B cell (primary cell): ENCODE data around the gene TANGO6. TPM values are rescaled to one million over a fixed set of nuclear protein-coding genes. Genes with fewer than 3 reads are reported as not detected.

Experiments
- ATAC-seq: fragments of 200-7000 bp; cut with Tn5 transposase; one replicate; pipeline ENCODE4 v1.10.0; 2021; ENCODE audit warnings: low read depth, mild to moderate bottlenecking, moderate number of reproducible peaks, moderate library complexity
- CTCF ChIA-PET: fragments of 350-600 bp; sonication (Branson Sonifier 250); formaldehyde crosslinking; loops from one replicate; lab custom pipeline; 2021; ENCODE audit warnings: antibody characterized with exemption, inconsistent platforms; lab: Charles Lee
- POLR2A ChIA-PET: fragments of 350-600 bp; sonication (Branson Sonifier 250); formaldehyde crosslinking; loops from one replicate; lab custom pipeline; 2021; ENCODE audit warnings: antibody characterized with exemption; lab: Charles Lee
- DNase-seq: peaks from one replicate; pipeline ENCODE4 v3.0.0; 2013
- H2AFZ ChIP-seq: 2 replicates; pipeline ENCODE4 v1.6.1; 2012; ENCODE audit warnings: mild to moderate bottlenecking, low read depth, low read length; ENCODE audit not compliant: insufficient read depth, poor library complexity, severe bottlenecking
- H3K27ac ChIP-seq, 2 donors: 1 replicate in 1 of 2; 2 replicates in 1 of 2; pipeline ENCODE4 v1.5.1; 2012 to 2013; ENCODE audit warnings: low read length in 2 of 2, mild to moderate bottlenecking in 2 of 2, moderate library complexity in 1 of 2
- H3K27me3 ChIP-seq, 4 experiments: fragments of 200-600 bp in 1 of 4; sonication (generic) in 1 of 4; replicated peaks in 1 of 4; 1 replicate in 2 of 4; 2 replicates in 2 of 4; pipeline versions ENCODE4 v1.6.1 to v1.7.0; 2013 to 2016; ENCODE audit warnings: low read length in 3 of 4, mild to moderate bottlenecking in 2 of 4, mixed read lengths in 1 of 4, moderate library complexity in 1 of 4; ENCODE audit not compliant: insufficient read depth in 4 of 4, control insufficient read depth in 3 of 4; ENCODE audit errors: control extremely low read depth in 1 of 4
- H3K36me3 ChIP-seq, 2 experiments: replicated peaks in 1 of 2; 1 replicate in 1 of 2; 2 replicates in 1 of 2; pipeline versions ENCODE4 v1.6.1 to v1.7.1; 2013; ENCODE audit warnings: low read length in 1 of 2; ENCODE audit not compliant: insufficient read depth in 2 of 2, control insufficient read depth in 1 of 2; ENCODE audit errors: control extremely low read depth in 1 of 2, extremely low read depth in 1 of 2
- H3K4me1 ChIP-seq, 2 donors: fragments of 200-600 bp in 1 of 2; sonication (generic) in 1 of 2; 1 replicate in 1 of 2; 2 replicates in 1 of 2; pipeline versions ENCODE4 v1.5.1 to v1.6.1; 2013 to 2017; ENCODE audit warnings: low read length in 2 of 2; ENCODE audit not compliant: control insufficient read depth in 2 of 2, insufficient read depth in 2 of 2
- H3K4me2 ChIP-seq: replicated peaks from 2 replicates; pipeline ENCODE3; 2012; ENCODE audit warnings: mild to moderate bottlenecking, low read depth, low read length; ENCODE audit not compliant: poor library complexity, severe bottlenecking
- H3K4me3 ChIP-seq, 5 experiments: fragments of 200-600 bp in 1 of 5; sonication (generic) in 1 of 5; 1 replicate in 3 of 5; 2 replicates in 2 of 5; pipeline versions ENCODE4 v1.5.1 to v1.7.0; 2011 to 2016; ENCODE audit warnings: low read length in 4 of 5, mild to moderate bottlenecking in 4 of 5, low read depth in 2 of 5, control low read depth in 1 of 5, moderate library complexity in 1 of 5; ENCODE audit not compliant: insufficient read depth in 1 of 5; ENCODE audit errors: control extremely low read depth in 1 of 5, extremely low read depth in 1 of 5
- H3K79me2 ChIP-seq: fragments of 200-600 bp; sonication (generic); one replicate; pipeline ENCODE4 v1.6.0; 2016; ENCODE audit warnings: low read length; ENCODE audit not compliant: control insufficient read depth, insufficient read depth
- H3K9ac ChIP-seq: fragments of 200-600 bp; sonication (generic); 2 replicates; pipeline ENCODE4 v1.6.1; 2017; ENCODE audit warnings: mild to moderate bottlenecking, low read length, moderate library complexity
- H3K9me3 ChIP-seq, 3 donors: one replicate each; pipeline versions ENCODE4 v1.6.1 to v1.7.1; 2013; ENCODE audit warnings: low read length in 2 of 3; ENCODE audit not compliant: control insufficient read depth in 2 of 3, insufficient read depth in 1 of 3; ENCODE audit errors: control extremely low read depth in 1 of 3
- H4K20me1 ChIP-seq: 2 replicates; pipeline ENCODE4 v1.6.0; 2012; ENCODE audit warnings: mild to moderate bottlenecking, low read length; ENCODE audit not compliant: insufficient read depth, control insufficient read depth, poor library complexity, severe bottlenecking
- H3K27ac Mint-ChIP-seq: one replicate; pipeline ENCODE4 v1.8.0; 2021; ENCODE audit warnings: mixed read lengths
- H3K27me3 Mint-ChIP-seq: one replicate; pipeline ENCODE4 v1.8.0; 2021; ENCODE audit warnings: mixed read lengths
- H3K4me1 Mint-ChIP-seq: one replicate; pipeline ENCODE4 v1.8.0; 2021; ENCODE audit warnings: mixed read lengths
- H3K4me3 Mint-ChIP-seq: one replicate; pipeline ENCODE4 v1.8.0; 2021; ENCODE audit warnings: mixed read lengths
- H3K9me3 Mint-ChIP-seq: one replicate; pipeline ENCODE4 v1.8.0; 2022; ENCODE audit warnings: mixed read lengths; ENCODE audit not compliant: insufficient read depth
- EZH2 ChIP-seq: IDR thresholded peaks from 2 replicates; pipeline ENCODE4 v1.6.1; 2012; ENCODE audit warnings: borderline replicate concordance, low read depth, mild to moderate bottlenecking, moderate library complexity, low read length; ENCODE audit not compliant: insufficient read depth, poor library complexity, severe bottlenecking
- WGBS: methylation state at CpG from one replicate; pipeline ENCODE4 v1.1.5; 2013; ENCODE audit warnings: missing lambda C conversion rate; ENCODE audit not compliant: insufficient coverage; 5-methylcytosine and 5-hydroxymethylcytosine counted together
- intact Hi-C: fragments of 100-400 bp; cut with micrococcal nuclease; formaldehyde crosslinking; loops from one replicate; pipeline ENCODE4 v1.10.0; 2022
- polyA plus RNA-seq: library from polyadenylated mRNA; depleted of rRNA; stranded (reverse); fragments of >200 nt; gene quantifications from 2 replicates; pipeline ENCODE4 v1.2.3, GENCODE V29; 2012
- total RNA-seq, 2 donors: library from RNA; stranded (reverse); fragments of 120-200 nt in 1 of 2; gene quantifications; 1 replicate in 1 of 2; 2 replicates in 1 of 2; pipeline versions ENCODE4 v1.2.3 to v1.2.4, GENCODE V29; 2013 to 2022
- TF ChIP-seq, protein P1 (sequence below): fragments of 200-600 bp; IDR thresholded peaks from one replicate; pipeline ENCODE4 v1.8.0; 2022; ENCODE audit warnings: antibody characterized with exemption, mild to moderate bottlenecking

Gene TANGO6
- total and polyA plus RNA-seq, 2 donors (not counting 1 experiment from before 2014, with no cell fraction given): 8.0 to 42.8 TPM

GRCh38 chr16:69106491-69107315 is 263.4 kb downstream of the TANGO6 start:
- Histone ChIP-seq H2AFZ (no peak overlapping the region), H3K27me3 (peaks cover 0 to 38% (median 25%) of the 10 kb centered on the region in 4 experiments), H3K36me3 (peaks cover 0 to 7% of the 10 kb centered on the region in 2 experiments), H4K20me1 (peaks cover 33% of the 10 kb centered on the region), H3K9me3 (peaks cover 0 to 3% (median 0%) of the 10 kb centered on the region in 3 donors), H3K9ac (peak overlapping the region; percentile 35), H3K4me3 (peak overlapping the region in 3 of 5 experiments; percentile 27 to 46 (median 35)), H3K27ac (no peak overlapping the region), H3K4me1 (peaks cover 24 to 28% of the 10 kb centered on the region in 2 donors), H3K79me2 (no peaks in the 10 kb centered on the region), H3K4me2 (peak overlapping the region; percentile 83)
- no peak overlapping the region for H3K27ac Mint-ChIP-seq
- CTCF ChIA-PET: interaction anchor here (0.7 to 1.3 kb wide), 2 partner anchors 17 to 961 kb away, joined by 3 to 5 read pairs; no protein-coding TSS in a partner anchor
- POLR2A ChIA-PET: no interaction called here
- peaks cover 16% of the 10 kb centered on the region for H3K4me1 Mint-ChIP-seq
- peaks cover 34% of the 10 kb centered on the region for H3K27me3 Mint-ChIP-seq
- TF ChIP-seq, protein P1, sequence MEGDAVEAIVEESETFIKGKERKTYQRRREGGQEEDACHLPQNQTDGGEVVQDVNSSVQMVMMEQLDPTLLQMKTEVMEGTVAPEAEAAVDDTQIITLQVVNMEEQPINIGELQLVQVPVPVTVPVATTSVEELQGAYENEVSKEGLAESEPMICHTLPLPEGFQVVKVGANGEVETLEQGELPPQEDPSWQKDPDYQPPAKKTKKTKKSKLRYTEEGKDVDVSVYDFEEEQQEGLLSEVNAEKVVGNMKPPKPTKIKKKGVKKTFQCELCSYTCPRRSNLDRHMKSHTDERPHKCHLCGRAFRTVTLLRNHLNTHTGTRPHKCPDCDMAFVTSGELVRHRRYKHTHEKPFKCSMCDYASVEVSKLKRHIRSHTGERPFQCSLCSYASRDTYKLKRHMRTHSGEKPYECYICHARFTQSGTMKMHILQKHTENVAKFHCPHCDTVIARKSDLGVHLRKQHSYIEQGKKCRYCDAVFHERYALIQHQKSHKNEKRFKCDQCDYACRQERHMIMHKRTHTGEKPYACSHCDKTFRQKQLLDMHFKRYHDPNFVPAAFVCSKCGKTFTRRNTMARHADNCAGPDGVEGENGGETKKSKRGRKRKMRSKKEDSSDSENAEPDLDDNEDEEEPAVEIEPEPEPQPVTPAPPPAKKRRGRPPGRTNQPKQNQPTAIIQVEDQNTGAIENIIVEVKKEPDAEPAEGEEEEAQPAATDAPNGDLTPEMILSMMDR: no peak
- TF ChIP-seq EZH2: peak; percentile 50
- H3K4me3 Mint-ChIP-seq: peak overlapping the region; percentile 74
- H3K9me3 Mint-ChIP-seq: no peaks in the 10 kb centered on the region
- 2% methylated on average over 49 of the region's 55 CpGs for WGBS
- intact Hi-C loops: no loop called here
- ATAC-seq (no peak), DNase-seq (peak; percentile 29)
